Limb (tissue), 2 donors: ENCODE results near the gene TSPAN31.
"Not testable (repeated sequence)": the region's sequence is repeated elsewhere in the genome, so short reads cannot be mapped to it uniquely, and the experiment has no call there.

Experiments used
- DNase-seq, 2 donors: peaks; one replicate each; pipeline ENCODE4 v3.0.0-alpha.2; 2016; ENCODE audit errors: extremely low spot score in 2 of 2

The TSPAN31 gene, protein sequence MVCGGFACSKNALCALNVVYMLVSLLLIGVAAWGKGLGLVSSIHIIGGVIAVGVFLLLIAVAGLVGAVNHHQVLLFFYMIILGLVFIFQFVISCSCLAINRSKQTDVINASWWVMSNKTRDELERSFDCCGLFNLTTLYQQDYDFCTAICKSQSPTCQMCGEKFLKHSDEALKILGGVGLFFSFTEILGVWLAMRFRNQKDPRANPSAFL

DNA sequence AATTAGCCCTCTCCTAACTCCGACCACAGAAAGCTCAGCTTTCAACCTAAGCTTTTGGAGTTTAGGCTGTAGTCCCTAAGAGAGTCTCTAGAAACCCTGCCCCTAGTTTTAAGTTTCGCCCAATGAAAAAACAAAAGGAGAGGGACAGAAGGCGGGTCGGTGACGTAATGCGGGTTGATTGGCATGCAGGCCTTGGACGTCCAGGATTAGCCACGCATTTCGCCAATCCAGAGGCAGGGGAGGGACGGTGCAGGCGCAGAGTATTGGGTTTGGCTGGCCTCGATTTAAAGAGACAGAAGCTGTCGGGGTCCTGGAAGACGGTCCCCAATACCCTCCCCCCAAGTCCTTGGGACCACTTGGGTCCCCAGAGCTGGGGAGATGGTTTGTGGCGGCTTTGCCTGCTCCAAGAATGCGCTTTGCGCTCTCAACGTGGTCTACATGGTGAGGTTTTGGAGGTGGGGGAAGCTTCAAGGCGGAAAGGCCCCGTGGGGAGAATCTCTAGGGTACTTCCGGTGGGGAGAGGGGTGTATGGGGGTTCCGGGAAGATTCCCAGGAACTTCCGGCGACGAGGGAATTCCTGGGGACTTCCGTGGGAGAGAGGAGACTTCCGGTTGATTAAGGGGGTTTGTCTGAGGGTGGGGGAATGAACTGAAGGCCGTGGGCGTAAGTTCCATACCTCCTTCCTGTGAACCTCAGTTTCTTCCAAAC is at the start of gene TSPAN31:
Gene TSPAN31, plus strand, starts transcription at position 263 of the 708 bp plus-strand sequence. Its CDS starts 116 bp downstream, at position 379.
- peak; percentile 95 to 98 for DNase-seq

DNA sequence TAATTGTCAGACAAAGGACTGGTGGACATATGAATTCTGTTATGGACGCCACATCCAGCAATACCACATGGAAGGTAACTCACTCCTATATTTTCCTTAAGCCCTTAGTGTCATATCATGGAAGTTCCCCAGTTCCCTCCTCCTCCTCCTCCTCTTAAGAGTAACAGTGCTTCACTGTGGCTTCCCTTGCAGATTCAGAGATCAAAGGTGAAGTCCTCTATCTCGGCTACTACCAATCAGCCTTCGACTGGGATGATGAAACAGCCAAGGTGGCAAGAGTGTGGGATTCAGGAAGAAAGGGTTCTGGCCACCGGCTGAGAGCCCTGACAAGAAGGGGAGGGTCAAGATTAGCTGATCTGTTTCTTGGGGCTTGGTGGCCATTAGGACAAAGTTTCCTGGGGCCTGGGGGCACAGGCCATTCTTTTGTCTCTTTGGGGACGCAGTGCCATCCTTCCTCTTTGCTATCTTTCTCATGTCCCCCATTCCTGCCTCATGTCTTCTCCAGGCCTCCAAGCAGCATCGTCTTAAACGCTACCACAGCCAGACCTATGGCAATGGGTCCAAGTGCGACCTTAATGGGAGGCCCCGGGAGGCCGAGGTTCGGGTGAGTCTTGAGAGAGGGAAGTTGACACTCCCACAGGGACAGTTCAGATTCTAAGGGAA is 48.9 kb upstream of the TSPAN31 start:
- DNase-seq = no peak

DNA sequence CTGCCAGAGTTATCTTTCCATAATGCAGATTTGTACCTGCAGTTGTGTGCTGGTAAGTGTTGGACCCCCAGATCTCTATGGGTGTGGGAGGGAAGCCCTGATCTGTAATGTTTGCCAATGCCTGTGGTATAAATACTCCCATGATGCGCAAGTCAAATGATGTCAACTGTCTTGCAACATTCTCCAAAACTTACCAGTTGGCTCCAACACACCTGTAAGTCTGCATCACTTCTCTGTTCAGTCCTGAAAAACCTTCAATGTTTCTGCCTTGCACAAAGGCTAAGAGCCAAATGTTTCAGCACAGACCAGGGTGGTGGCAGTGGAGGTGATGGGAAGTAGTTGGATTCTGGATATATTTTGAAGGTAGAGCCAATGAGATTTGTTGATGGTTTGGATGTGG is 47.8 kb upstream of the TSPAN31 start:
- DNase-seq = no peak

DNA sequence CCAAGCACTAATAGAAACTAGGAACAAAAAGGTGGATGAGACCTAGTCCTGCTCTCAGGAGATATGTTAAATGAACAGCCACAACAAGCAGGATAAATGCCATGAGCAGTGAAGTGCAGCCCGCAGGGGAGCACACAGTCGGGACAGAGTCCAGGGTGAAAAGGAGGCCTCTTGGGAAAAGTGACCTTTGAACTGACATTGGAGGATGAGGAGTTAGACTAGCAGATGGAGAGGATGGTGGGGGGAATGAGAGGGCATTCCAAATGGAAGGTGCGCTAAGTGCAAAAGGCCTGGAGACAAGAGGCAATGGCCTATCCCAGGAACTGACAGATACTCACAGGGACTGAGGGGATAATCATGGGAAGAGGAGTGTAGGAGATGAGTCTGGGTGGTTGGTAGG is 46.4 kb upstream of the TSPAN31 start:
- DNase-seq = no peak

DNA sequence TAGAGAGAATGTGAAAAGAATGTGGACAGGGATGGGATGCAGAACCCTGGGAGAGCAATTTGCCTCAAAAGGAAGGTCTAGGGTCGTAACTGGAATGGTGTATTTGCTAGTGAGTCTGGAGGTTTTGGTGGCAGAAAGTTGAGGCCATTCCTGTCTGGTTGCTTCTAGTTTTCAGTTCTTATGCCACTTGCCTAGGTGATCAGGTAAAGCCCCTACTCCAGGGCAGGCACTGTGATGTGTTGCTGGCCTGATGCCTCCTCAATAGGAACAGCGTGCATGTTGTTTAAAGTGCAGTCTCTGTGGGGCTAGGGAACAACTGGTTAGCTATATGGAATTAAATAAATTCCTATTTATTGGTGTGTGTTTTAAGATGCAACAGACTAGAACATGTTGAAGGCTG is 44.5 kb upstream of the TSPAN31 start:
- DNase-seq = no peak

DNA sequence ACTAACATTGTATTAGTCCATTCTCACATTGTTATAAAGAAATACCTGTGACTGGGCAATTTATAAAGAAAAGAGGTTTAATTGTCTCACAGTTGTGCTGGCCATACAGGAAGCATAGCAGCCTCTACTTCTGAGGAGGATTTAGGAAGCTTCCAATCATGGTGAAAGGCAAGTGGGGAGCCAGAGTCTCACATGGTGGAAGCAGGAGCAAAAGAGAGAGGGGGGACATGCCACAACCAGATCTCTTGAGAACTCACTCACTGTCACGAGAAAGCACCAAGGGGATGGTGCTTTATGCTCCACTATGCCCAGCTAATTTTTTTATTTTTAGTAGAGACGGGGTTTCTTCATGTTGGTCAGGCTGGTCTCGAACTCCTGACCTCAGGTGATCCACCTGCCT is 37.6 kb upstream of the TSPAN31 start:
- no peak for DNase-seq

DNA sequence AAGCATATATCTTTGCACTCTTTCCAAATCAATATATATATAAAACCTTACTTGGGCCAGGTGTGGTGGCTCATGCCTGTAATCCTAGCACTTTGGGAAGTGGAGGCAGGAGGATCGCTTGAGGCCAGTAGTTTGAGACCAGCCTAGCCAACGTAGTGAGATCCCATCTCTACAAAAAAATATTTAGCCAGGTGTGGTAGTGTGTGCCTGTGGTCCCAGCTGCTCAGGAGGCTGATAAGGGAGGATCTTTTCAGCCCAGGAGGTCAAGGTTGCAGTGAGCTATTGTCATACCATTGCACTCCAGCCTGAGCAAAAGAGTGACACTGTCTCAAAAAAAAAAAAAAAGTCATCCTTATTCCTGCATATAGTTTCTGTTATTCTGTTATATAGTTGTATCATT is 36.5 kb upstream of the TSPAN31 start:
- no peak for DNase-seq

DNA sequence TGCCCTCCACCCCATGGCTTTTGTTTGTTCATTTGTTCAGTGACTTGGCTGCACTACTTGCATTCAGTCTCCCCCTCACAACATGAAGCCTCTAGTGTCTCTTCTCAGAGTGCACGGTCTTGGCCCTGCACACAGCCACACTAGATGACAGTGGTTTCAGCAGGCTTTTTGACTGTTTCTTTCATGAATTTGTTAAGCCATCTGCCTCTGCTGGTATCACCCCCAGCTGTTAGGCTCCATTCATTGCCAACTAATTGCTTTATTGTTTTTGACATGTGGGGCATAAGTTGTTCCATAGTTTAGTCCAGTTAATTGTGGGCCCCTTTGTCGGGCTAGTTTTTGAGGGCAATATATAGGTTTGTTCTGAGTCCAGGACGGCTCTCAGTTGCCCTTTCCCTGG is 32.1 kb upstream of the TSPAN31 start:
- no peak for DNase-seq

DNA sequence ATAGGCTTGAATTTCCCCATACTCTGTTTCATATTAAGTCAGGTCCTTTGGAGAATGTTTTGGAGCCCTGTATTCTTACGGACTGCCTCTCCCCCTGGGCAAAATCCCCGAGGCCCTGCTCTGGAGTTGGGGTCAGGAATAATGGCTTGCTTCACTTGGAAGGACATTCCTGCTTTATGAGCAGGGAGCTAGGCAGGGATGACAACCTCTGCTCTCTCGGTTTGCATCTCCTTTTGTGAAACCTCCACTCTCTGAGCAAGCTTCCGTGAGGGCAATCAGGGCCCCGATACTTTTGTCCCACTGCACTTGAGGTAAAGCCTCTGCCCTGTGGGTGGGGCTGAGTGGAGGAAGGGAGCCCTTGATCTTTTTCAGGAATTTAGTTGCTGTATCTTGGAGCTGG is 31.6 kb upstream of the TSPAN31 start:
- DNase-seq = no peak

DNA sequence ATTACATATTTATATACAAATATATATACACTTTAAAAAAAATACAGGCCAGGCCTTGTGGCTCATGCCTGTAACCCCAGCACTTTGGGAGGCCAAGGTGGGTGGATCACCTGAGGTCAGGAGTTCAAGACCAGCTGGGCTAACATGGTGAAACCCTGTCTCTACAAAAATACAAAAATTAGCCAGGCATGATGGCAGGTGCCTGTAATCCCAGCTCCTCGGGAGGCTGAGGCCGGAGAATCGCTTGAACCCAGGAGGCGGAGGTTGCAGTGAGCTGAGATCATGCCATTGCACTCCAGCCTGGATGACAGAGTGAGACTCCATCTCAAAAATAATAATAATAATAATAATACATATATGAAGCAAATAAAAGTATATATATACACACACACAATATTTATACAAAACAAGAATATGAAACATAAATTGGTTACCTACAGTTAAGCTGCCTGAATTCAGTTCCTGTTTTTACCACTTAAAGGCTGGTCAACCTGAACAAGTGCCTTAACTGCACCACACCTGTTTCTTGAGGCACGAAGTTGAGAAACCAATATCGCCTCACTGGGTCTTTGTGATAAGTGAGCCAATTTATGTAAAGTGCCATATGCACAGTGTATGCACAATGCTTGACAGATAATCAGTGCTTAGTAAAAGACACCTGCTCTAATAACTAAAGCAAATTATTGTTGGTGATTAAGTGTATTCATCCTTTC is 29.6 kb upstream of the TSPAN31 start:
- DNase-seq = not testable (repeated sequence)

DNA sequence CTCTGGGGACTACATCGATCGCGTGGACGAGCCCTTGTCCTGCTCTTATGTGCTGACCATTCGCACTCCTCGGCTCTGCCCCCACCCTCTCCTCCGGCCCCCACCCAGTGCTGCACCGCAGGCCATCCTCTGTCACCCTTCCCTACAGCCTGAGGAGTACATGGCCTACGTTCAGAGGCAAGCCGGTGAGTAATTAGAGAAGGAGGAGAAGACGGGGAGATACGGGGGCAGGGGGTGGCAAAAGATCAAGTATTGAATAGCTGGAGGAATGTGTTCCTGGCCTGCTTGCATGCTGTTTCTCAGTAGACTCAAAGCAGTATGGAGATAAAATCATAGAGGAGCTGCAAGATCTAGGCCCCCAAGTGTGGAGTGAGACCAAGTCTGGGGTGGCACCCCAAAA is 29.1 kb upstream of the TSPAN31 start:
- DNase-seq = no peak

DNA sequence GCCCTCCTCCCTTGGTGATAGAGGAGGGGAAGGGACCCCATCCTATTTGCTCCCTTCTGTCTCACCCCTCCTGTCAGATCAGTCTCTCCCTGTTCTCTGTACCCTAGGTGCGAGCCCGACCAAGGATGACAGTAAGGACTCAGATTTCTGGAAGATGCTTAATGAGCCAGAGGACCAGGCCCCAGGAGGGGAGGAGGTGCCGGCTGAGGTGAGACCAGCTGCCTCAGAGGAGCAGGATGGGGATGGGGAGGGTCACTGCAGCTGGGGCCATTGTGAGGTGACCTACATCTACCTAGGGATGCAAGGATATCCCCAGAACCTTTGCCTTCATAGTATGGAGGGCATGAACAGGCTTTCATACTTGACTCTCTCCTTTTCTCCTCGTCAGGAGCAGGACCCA is 28.5 kb upstream of the TSPAN31 start:
- DNase-seq = no peak

DNA sequence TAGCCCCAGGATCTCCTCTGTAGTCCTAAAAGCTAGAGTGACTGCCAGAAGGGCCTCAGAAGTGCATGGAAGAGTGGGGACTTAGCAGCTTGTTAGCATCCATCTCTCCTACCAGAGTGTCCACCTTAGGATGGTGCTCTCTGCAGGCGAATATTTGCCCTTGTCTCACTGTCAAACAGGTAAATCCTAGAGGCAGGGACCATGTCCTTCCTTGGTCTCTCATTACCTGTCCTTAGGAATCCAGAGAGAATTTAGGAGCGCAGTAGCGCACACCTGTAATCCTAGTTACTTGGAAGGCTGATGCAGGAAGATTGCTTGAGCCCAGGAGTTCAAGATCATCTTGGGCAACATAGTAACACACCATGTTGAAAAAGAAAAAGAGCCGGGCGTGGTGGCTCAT is 27.7 kb upstream of the TSPAN31 start:
- DNase-seq = no peak

DNA sequence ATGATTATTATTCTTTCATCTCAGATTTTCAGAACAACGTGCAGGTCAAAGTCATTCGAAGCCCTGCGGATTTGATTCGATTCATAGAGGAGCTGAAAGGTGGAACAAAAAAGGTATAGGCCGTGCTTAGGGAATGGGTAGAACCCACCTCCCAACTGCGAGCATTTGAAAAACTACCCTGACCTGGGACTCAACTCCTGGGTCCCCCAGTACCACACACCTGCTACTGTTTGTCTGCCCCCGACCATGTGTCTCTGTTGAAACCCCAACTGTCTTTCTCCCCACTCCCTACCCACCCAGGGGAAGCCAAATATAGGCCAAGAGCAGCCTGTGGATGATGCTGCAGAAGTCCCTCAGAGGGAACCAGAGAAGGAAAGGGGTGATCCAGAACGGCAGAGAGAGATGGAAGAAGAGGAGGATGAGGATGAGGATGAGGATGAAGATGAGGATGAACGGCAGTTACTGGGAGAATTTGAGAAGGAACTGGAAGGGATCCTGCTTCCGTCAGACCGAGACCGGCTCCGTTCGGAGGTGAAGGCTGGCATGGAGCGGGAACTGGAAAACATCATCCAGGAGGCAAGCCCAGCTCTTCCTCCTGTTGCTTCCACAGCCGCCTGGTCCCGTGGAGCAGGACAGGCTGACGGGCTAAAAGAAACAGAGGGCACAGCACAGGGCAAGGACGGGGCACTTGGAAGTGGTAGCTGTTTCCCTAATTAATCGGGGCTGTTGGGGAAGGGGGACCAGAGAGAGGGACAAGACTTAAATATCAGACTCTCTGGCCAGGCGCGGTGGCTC is 26.8 kb upstream of the TSPAN31 start:
- no peak for DNase-seq

DNA sequence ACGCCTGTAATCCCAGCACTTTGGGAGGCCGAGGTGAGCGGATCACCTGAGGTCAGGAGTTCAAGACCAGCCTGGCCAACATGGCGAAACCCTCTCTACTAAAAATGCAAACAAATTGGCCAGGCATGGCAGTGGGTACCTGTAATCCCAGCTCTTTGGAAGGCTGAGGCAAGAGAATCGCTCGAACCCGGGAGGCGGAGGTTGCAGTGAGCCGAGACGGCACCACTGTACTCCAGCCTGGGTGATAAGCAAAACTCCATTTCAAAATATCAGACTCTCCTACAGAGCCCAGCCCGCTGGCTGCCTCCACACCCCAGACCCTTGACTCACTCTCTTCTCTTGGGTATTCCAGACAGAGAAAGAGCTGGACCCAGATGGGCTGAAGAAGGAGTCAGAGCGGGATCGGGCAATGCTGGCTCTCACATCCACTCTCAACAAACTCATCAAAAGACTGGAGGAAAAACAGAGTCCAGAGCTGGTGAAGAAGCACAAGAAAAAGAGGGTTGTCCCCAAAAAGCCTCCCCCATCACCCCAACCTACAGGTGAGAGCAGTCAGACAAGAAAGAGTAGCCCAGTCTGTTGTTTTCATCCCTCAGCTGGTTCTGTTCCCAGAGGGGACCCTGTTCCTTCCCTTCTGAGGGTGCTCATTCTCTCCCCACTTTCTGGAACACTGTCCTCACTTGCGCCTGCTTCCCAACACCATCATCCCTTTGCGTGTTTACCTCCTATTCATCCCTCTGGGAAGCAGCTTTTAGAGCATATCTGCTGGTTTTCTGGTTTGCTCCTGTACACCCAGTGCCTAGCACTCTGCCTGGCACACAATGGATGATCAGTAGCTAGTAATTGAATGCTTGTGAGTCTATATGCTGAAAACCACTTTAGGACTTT is 26.0 kb upstream of the TSPAN31 start:
- no peak for DNase-seq

DNA sequence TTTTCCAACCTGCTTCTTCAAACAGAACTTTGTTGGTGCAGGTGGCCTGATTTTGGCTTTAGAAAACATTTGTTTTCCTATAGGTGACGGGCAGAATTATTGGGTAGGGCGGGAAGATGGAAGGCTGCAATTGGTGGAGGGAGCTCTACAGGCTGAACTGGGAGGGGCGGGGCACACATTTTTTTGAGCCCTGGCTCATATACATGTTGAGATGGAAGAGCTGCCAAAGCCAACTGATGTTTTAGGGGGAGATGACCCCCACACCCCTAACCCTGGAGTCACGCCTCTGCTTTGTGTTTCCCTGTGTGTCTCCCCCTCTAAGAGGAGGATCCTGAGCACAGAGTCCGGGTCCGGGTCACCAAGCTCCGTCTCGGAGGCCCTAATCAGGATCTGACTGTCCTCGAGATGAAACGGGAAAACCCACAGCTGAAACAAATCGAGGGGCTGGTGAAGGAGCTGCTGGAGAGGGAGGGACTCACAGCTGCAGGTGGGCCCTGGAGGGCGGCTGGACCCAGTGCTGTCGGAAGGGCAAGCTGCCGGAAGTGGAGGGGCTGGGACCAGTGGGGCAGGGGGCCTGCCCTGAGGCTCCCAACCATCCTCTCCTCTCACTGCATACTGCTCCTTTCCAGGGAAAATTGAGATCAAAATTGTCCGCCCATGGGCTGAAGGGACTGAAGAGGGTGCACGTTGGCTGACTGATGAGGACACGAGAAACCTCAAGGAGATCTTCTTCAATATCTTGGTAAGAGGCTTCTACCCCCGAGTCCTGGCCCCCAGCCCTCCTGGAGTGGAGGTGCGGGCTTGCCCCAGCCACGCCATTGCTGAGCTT is 24.8 kb upstream of the TSPAN31 start:
- no peak for DNase-seq

DNA sequence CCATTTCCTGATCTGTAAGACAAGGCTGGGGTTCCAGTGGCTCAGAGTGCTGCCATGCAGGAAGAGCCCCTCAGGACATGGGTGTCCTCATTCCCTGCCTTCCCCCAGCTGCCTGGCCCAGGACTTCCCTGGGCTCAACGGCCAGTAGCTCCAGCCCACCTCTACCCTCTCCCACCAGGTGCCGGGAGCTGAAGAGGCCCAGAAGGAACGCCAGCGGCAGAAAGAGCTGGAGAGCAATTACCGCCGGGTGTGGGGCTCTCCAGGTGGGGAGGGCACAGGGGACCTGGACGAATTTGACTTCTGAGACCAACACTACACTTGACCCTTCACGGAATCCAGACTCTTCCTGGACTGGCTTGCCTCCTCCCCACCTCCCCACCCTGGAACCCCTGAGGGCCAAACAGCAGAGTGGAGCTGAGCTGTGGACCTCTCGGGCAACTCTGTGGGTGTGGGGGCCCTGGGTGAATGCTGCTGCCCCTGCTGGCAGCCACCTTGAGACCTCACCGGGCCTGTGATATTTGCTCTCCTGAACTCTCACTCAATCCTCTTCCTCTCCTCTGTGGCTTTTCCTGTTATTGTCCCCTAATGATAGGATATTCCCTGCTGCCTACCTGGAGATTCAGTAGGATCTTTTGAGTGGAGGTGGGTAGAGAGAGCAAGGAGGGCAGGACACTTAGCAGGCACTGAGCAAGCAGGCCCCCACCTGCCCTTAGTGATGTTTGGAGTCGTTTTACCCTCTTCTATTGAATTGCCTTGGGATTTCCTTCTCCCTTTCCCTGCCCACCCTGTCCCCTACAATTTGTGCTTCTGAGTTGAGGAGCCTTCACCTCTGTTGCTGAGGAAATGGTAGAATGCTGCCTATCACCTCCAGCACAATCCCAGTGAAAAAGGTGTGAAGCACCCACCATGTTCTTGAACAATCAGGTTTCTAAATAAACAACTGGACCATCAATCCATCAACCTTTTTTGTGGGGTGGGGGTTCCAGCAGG is 23.9 kb upstream of the TSPAN31 start:
- no peak for DNase-seq
